Effector CD8-positive, alpha-beta T cell (primary cell): Measurements from ENCODE around the gene THADA.

ENCODE experiments used
- DNase-seq: peaks from one replicate; lab custom pipeline; 2025; lab: John Stamatoyannopoulos, UW

The THADA gene

GRCh38 chr2:43186321-43186678, 409.5 kb downstream of the THADA start:
- no peak for DNase-seq

GRCh38 chr2:43185146-43185545, 410.7 kb downstream of the THADA start:
- no peak for DNase-seq

DNA sequence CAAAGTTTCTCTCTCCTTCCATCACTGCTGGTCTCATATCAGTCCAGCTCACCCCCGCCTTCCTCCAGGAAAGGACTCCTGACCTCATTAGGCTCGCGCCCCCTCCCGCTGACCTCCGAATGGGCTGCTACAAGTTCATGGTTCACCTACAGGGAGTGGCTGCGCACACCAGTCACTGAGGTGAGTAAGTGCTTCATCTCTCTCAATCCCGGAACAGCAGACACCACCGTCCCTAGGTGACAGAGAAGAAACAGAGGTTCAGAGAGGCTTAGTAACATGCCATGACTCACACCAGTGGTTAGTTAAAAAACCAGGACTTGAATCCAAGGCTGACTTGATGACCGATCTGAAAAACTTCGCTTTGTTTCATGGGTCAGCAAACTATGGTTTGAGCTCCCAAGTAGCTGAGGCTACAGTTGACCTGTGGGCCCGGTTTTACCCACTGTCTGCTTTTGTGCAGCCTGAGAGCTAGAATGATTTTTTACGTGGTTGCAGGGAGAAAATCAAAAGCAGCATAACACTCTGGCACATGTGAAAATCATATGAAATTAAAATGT, 411.4 kb downstream of the THADA start:
- no peak for DNase-seq

GRCh38 chr2:43183743-43184142, 412.1 kb downstream of the THADA start:
- DNase-seq, result no peak

DNA sequence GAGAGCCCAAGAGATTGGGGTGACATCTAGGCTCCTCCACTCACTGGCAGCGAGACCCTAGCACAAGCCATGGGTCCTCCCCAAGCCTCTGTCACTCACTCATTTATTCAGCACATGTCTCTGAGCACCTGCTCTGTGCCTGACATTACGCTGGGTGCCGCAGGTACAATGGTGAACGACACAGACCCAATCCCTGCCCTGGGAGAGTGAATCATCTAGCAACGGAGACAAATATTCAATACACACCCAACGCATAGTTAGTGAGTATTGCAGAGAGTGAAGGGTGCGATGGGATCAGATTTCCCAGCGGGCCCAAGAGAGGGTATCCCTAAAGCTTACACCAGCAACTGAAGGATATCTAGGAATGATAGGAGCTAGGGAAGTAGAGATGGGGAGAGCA, 414.9 kb downstream of the THADA start:
- no peak for DNase-seq
